Activated CD4-positive, alpha-beta T cell treated with anti-CD3 and anti-CD28 coated beads for 24 hours (primary cell): ENCODE results near the gene ABCA13.

Experiments used
- DNase-seq, 2 donors: peaks; one replicate each; pipeline ENCODE4 v3.0.0-alpha.2; 2020; ENCODE audit warnings: low read depth in 2 of 2

Gene ABCA13

GRCh38 chr7:48635796-48636195 lies 464.5 kb downstream of the ABCA13 start:
- no peak for DNase-seq

DNA sequence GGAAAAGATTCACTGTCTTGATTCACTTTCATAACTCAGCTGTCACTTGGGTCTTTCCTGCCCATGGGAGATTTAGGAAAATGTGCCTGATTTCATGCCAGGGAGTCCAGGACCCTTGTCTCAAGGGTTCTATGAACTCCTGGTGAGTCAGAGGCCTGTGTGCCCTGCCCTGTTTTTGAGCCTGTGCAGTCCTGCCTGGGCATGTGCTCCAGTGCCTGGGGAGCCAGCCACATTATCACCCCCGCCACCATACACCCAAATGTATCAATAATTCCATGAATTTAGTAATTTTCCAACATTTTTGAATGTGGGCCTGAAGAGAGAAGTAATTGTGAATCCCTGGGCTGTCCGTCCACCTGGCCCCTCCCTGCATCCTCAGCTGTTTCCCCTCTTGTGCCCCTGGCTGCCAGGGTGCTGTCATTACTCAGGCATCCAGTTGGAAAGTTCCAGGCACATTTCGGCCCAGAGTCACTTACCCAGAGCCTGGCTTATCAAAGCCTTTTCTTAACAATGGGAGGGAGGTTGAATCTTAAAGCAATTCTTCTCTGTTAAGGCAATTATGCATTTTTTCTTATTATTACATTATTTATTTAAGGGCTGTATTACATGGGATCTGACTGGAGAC lies 465.2 kb downstream of the ABCA13 start:
- DNase-seq, result no peak

DNA sequence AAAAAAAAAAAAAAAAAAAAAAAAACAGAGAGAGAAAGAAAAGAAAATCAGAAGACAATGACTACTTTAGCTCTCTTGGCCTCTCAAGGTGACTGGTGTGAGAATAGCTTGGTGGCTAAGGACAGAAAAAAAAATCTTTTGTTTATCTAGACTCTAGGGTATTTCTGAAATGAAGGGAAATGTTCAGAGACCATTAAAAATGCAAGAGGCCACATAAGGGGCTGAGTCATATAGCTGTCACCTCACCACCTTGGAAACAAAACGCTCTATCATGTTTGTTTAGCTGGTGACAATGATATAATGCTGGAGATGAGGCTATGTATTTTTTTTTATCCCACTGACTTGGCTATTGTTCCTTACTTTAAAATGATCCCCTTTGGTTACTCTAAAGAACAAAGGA lies 466.1 kb downstream of the ABCA13 start:
- no peak for DNase-seq

GRCh38 chr7:48638041-48638440 lies 466.8 kb downstream of the ABCA13 start:
- no peak for DNase-seq

DNA sequence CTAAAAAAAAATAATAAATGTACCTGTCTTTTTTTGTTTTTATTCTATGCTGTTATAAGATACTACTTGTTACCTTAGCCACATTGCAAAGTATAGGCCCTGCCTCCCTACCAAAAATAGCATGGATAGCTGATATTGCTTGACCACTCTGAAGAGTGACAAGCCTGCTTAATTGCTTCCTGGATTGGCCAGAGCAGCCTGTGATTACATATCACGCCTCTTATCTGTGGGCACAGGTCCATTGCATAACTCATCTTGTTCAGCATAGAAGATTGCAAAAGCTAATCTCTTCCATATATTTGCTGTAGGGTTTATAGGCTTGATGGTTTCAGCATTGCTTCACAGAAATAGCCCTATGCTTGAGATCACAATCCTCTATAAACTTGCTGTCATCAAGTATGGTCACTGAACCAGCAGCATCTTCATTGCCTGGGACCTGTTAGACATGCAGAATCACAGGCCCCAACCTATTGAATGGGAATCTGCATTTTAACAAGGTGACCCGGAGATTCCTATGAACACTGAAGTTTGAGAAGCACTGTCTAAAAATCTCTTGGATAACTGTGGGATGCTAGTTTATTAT lies 472.3 kb downstream of the ABCA13 start:
- no peak for DNase-seq

DNA sequence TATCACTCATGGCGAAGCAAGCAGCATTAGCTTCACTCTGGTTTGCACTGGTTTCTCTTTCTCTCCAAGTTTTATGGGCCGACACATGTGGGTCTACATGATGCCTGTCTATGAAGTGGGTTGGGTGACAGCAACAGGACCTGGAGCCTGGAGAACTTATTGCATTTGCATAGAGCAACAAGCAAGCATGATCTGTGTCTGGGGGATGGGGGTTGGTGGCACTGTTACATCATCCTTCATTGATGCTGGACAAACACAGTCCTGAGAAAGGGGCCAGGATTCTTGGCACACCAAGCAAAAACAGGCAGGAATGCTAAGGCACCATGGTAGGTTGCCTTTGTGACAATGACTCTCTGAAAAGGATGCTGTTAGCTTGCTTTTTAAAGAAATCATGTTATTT lies 486.9 kb downstream of the ABCA13 start:
- DNase-seq, result no peak

GRCh38 chr7:48660306-48660870 lies 489.1 kb downstream of the ABCA13 start:
- no peak for DNase-seq

DNA sequence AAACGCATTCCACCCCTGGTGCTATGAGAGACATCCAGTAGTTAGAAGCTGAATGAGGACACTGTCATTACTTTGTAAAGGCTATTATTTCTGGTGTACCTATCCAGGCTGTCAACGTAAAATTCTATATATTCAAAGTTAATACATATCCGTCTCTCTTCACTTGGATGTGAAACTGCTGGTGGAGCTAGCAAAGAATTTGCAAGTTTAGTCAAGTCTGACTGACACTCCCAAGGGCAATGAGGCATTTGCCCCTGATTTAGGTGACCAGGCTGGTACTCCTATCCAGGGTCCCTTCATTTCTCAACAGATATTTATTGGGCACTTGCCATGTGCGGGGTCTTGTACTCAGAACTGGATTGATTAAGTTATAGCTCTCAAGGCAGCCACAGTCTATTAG lies 493.0 kb downstream of the ABCA13 start:
- no peak for DNase-seq

- no peak for DNase-seq
Observed at GRCh38 chr7:48665353-48666135, 494.3 kb downstream of the ABCA13 start.

- DNase-seq, result no peak
Observed at GRCh38 chr7:48667407-48667806, 496.1 kb downstream of the ABCA13 start.

DNA sequence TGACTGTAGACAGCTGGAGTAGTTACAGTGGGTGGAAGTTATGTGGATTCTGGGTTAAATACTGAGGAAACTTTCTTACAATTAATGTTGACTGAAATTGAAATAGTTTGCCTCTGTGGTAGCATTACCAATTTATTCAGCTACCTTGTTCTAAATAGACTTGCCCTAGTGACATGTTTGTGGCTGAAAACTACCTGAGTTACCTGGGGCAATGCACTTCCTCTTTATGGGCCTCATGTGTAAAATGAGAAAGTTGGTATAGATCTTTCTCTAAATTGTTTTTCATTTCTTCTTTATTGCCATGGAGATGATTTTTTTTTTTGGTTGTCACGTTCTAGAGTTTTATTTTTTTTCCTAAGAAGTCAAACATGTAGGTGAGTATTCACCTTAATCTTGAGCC lies 500.4 kb downstream of the ABCA13 start:
- no peak for DNase-seq

DNA sequence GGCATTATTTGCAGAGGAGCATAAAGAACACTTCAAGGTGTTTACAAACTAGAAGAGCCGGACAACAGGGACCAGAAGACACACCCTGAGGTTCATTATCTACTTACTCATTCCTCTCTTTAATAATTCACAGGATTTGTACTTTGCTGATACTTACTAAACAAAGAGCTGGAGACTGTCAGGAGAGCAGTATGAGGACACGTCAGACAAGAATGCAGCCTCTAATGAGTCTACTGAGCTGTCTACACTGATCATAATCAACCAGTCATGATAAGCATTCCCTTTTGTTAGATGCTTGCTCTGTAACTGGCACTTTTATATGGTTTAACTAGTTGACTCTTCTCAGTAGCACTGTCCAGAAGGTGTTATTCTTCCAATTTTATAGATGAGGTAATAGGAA lies 509.7 kb downstream of the ABCA13 start:
- DNase-seq, result no peak

- DNase-seq, result no peak
Observed at GRCh38 chr7:48691788-48692187, 520.5 kb downstream of the ABCA13 start.
